ENCODE results near the gene MGME1. TPM values are rescaled to one million over a fixed set of nuclear protein-coding genes. Genes with fewer than 3 reads are reported as not detected.

Gene MGME1
- total and polyA plus RNA-seq, 2 of the 13 experiments (the other 11 are each of a cell fraction or from before 2014, with no cell fraction given), result 36.7 to 66.6 TPM

DNA sequence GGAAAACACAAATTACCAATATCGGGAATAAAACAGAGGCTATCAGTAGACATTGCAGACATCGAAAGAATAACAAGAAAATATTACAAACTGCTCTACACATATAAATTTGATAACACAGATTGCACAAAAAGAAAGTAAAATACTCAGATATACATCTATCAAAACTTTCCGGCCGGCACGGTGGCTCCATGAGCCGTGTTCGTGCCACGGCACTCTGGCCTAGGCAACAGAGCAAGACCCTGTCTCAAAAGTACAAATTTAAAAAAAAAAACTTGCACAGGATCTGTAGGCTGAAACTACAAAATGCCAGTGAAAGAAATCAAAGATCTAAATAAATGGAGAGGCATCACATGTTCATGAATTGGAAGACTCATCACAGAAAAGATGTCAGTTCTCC, 49.7 kb upstream of the MGME1 start:
- CTCF ChIA-PET (ENCODE audit: low intra/inter-chr PET ratio, low total read pairs), result no interaction called here
- no TSS peak for BruUV-seq (replicated peaks)
- TF ChIP-seq MIER3 (CRISPR knock-in tag; IDR thresholded peaks at IDR 0.05; ENCODE audit: borderline replicate concordance) (no peak), FIP1L1 (IDR thresholded peaks at IDR 0.05; ENCODE audit: borderline replicate concordance, insufficient read depth, low read depth, low read length) (no peak), ZNF891 (CRISPR knock-in tag; IDR thresholded peaks at IDR 0.05) (no peak), ZNF20 (CRISPR knock-in tag; IDR thresholded peaks at IDR 0.05) (no peak), NFYB (CRISPR knock-in tag; IDR thresholded peaks at IDR 0.05) (no peak), ZNF350 (CRISPR knock-in tag; IDR thresholded peaks at IDR 0.05; ENCODE audit: borderline replicate concordance, low read depth) (no peak), ZNF563 (CRISPR knock-in tag; IDR thresholded peaks at IDR 0.05) (no peak), ZNF782 (CRISPR knock-in tag; IDR thresholded peaks at IDR 0.05; ENCODE audit: borderline replicate concordance) (no peak), NFKBIZ (CRISPR knock-in tag; IDR thresholded peaks at IDR 0.05) (no peak), JARID2 (CRISPR knock-in tag; IDR thresholded peaks at IDR 0.05; ENCODE audit: insufficient replicate concordance) (no peak), MAFF (IDR thresholded peaks at IDR 0.05; ENCODE audit: low read depth, low read length) (no peak), ZZZ3 (CRISPR knock-in tag; IDR thresholded peaks at IDR 0.05; ENCODE audit: borderline replicate concordance) (no peak), FOXO1 (CRISPR knock-in tag; IDR thresholded peaks at IDR 0.05) (no peak), IKZF4 (CRISPR knock-in tag; IDR thresholded peaks at IDR 0.05; ENCODE audit: borderline replicate concordance, low read depth, not compliant biosample characterization) (no peak), RARA (CRISPR knock-in tag; IDR thresholded peaks at IDR 0.05) (no peak), ZNF33A (CRISPR knock-in tag; IDR thresholded peaks at IDR 0.05; ENCODE audit: borderline replicate concordance) (no peak)
- TF ChIP-seq, protein P1, sequence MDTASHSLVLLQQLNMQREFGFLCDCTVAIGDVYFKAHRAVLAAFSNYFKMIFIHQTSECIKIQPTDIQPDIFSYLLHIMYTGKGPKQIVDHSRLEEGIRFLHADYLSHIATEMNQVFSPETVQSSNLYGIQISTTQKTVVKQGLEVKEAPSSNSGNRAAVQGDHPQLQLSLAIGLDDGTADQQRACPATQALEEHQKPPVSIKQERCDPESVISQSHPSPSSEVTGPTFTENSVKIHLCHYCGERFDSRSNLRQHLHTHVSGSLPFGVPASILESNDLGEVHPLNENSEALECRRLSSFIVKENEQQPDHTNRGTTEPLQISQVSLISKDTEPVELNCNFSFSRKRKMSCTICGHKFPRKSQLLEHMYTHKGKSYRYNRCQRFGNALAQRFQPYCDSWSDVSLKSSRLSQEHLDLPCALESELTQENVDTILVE (CRISPR knock-in tag; IDR thresholded peaks at IDR 0.05), result no peak
- TF ChIP-seq, protein P2, sequence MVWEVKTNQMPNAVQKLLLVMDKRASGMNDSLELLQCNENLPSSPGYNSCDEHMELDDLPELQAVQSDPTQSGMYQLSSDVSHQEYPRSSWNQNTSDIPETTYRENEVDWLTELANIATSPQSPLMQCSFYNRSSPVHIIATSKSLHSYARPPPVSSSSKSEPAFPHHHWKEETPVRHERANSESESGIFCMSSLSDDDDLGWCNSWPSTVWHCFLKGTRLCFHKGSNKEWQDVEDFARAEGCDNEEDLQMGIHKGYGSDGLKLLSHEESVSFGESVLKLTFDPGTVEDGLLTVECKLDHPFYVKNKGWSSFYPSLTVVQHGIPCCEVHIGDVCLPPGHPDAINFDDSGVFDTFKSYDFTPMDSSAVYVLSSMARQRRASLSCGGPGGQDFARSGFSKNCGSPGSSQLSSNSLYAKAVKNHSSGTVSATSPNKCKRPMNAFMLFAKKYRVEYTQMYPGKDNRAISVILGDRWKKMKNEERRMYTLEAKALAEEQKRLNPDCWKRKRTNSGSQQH (CRISPR knock-in tag; IDR thresholded peaks at IDR 0.05; ENCODE audit: low read depth), result no peak
- TF ChIP-seq, protein P3, sequence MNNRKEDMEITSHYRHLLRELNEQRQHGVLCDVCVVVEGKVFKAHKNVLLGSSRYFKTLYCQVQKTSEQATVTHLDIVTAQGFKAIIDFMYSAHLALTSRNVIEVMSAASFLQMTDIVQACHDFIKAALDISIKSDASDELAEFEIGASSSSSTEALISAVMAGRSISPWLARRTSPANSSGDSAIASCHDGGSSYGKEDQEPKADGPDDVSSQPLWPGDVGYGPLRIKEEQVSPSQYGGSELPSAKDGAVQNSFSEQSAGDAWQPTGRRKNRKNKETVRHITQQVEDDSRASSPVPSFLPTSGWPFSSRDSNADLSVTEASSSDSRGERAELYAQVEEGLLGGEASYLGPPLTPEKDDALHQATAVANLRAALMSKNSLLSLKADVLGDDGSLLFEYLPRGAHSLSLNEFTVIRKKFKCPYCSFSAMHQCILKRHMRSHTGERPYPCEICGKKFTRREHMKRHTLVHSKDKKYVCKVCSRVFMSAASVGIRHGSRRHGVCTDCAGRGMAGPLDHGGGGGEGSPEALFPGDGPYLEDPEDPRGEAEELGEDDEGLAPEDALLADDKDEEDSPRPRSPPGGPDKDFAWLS (CRISPR knock-in tag; IDR thresholded peaks at IDR 0.05; ENCODE audit: borderline replicate concordance), result no peak

More for the DNA sequence above, 49.7 kb upstream of the MGME1 start:
- Histone ChIP-seq H3K79me2 (ENCODE audit: insufficient read depth, low read length) (no peaks in the 10 kb centered on the region), H3K4me3 (replicated peaks in 1 of 3; ENCODE audit: insufficient read depth in 1 of 3, low read depth in 2 of 3, low read length in 3 of 3) (no peak overlapping the region), H4K20me1 (ENCODE audit: insufficient read depth, low read length) (no peaks in the 10 kb centered on the region), H3K36me3 (replicated peaks in 1 of 2; ENCODE audit: control insufficient read depth in 1 of 2, insufficient read depth in 2 of 2, low read length in 2 of 2) (no peaks in the 10 kb centered on the region), H3K9ac (ENCODE audit: insufficient read depth, low read depth, low read length) (no peak overlapping the region), H3K9me3 (ENCODE audit: low read length) (no peaks in the 10 kb centered on the region), H3K4me1 (ENCODE audit: insufficient read depth, low read length) (peaks cover 23% of the 10 kb centered on the region), H2AFZ (ENCODE audit: low read length) (no peak overlapping the region), H3K4me2 (ENCODE audit: low read depth, low read length) (no peak overlapping the region), H3K27ac (ENCODE audit: extremely low read length, insufficient read depth, low read length) (no peak overlapping the region), H3K27me3 (ENCODE audit: control insufficient read depth in 1 of 2, insufficient read depth in 2 of 2, low read length in 2 of 2) (no peaks in the 10 kb centered on the region; a peak in 1 of 5 replicates)
- intact Hi-C loops (cut with micrococcal nuclease; ENCODE audit: unreplicated experiment), result no loop called here
- POLR2A ChIA-PET, result no interaction called here
- no peak for DNase-seq (ENCODE audit: low spot score)
- ATAC-seq, result no peak
- in situ Hi-C loops (cut with HindIII; ENCODE audit: extremely low pct_ligation_motif_present, low pct_unique_long_range_greater_than_20kb), result no loop called here
- 86% methylated on average over 8 of the region's 8 CpGs for WGBS (ENCODE audit: low lambda C conversion rate)
- no peak for FAIRE-seq

Measured in HepG2 (cell line).